ENCODE results near the gene KAZALD1.

The KAZALD1 gene

GRCh38 chr10:101066896-101067355 is 5.1 kb downstream of the KAZALD1 start:
- DNase-seq (ENCODE audit: low read depth in 2 of 2): no peak

- DNase-seq (ENCODE audit: low read depth in 2 of 2): peak; percentile 49 to 55
Observed at GRCh38 chr10:101067356-101068083, 5.7 kb downstream of the KAZALD1 start.

GRCh38 chr10:101069441-101069840 is 7.7 kb downstream of the KAZALD1 start:
- DNase-seq (ENCODE audit: low read depth in 2 of 2): no peak

GRCh38 chr10:101070098-101070497 is 8.3 kb downstream of the KAZALD1 start:
- no peak for DNase-seq (ENCODE audit: low read depth in 2 of 2)

GRCh38 chr10:101071267-101071884 is 9.6 kb downstream of the KAZALD1 start:
- DNase-seq (ENCODE audit: low read depth in 2 of 2): no peak

GRCh38 chr10:101071885-101072433 is 10.2 kb downstream of the KAZALD1 start:
- DNase-seq (ENCODE audit: low read depth in 2 of 2): no peak

GRCh38 chr10:101072923-101073322 is 11.1 kb downstream of the KAZALD1 start:
- DNase-seq (ENCODE audit: low read depth in 2 of 2): no peak

GRCh38 chr10:101073631-101074030 is 11.8 kb downstream of the KAZALD1 start:
- no peak for DNase-seq (ENCODE audit: low read depth in 2 of 2)

- DNase-seq (ENCODE audit: low read depth in 2 of 2): no peak
Observed at GRCh38 chr10:101075775-101076174, 14.0 kb downstream of the KAZALD1 start.

- no peak for DNase-seq (ENCODE audit: low read depth in 2 of 2)
Observed at GRCh38 chr10:101076630-101077029, 14.8 kb downstream of the KAZALD1 start.

GRCh38 chr10:101079874-101080273 is 18.1 kb downstream of the KAZALD1 start:
- DNase-seq (ENCODE audit: low read depth in 2 of 2): no peak

GRCh38 chr10:101080933-101081931 is 19.4 kb downstream of the KAZALD1 start:
- no peak for DNase-seq (ENCODE audit: low read depth in 2 of 2)

- no peak for DNase-seq (ENCODE audit: low read depth in 2 of 2)
Observed at GRCh38 chr10:101085846-101086245, 24.1 kb downstream of the KAZALD1 start.

GRCh38 chr10:101087376-101087775 is 25.6 kb downstream of the KAZALD1 start:
- DNase-seq (ENCODE audit: low read depth in 2 of 2): no peak

GRCh38 chr10:101087965-101088364 is 26.2 kb downstream of the KAZALD1 start:
- no peak for DNase-seq (ENCODE audit: low read depth in 2 of 2)

- no peak for DNase-seq (ENCODE audit: low read depth in 2 of 2)
Observed at GRCh38 chr10:101089520-101090299, 27.9 kb downstream of the KAZALD1 start.

- no peak for DNase-seq (ENCODE audit: low read depth in 2 of 2)
Observed at GRCh38 chr10:101090597-101090996, 28.8 kb downstream of the KAZALD1 start.

GRCh38 chr10:101091546-101092290 is 29.9 kb downstream of the KAZALD1 start:
- DNase-seq (ENCODE audit: low read depth in 2 of 2): no peak

- DNase-seq (ENCODE audit: low read depth in 2 of 2): no peak
Observed at GRCh38 chr10:101092881-101093354, 31.1 kb downstream of the KAZALD1 start.
